NT2/D1 (cell line): Measurements from ENCODE around the gene OR52E4.

Experiments
- DNase-seq: peaks from one replicate; pipeline ENCODE4 v3.0.0-alpha.2; 2011; ENCODE audit warnings: low read depth, low spot score
- H3K27me3 ChIP-seq: 2 replicates; pipeline ENCODE4 v1.6.0; 2011; ENCODE audit warnings: mild to moderate bottlenecking; ENCODE audit not compliant: insufficient read length, insufficient read depth
- H3K36me3 ChIP-seq: 2 replicates; pipeline ENCODE4 v1.6.1; 2011; ENCODE audit warnings: mild to moderate bottlenecking, low read length, mixed read lengths; ENCODE audit not compliant: insufficient read depth, insufficient read length
- H3K4me1 ChIP-seq: 2 replicates; pipeline ENCODE4 v1.5.1; 2011; ENCODE audit not compliant: insufficient read depth, insufficient read length
- H3K4me3 ChIP-seq: 2 replicates; pipeline ENCODE4 v1.5.1; 2011; ENCODE audit warnings: low read depth; ENCODE audit not compliant: insufficient read length
- H3K9ac ChIP-seq: 2 replicates; pipeline ENCODE4 v1.6.0; 2011; ENCODE audit warnings: low read depth; ENCODE audit not compliant: insufficient read length
- H3K9me3 ChIP-seq: 2 replicates; pipeline ENCODE4 v1.5.1; 2011; ENCODE audit warnings: mild to moderate bottlenecking, low read length; ENCODE audit not compliant: insufficient read depth
- SUZ12 ChIP-seq: IDR thresholded peaks from 2 replicates; pipeline ENCODE4 v1.6.1; 2011; ENCODE audit not compliant: insufficient read length, insufficient read depth; ENCODE audit errors: extremely low read depth
- YY1 ChIP-seq: IDR thresholded peaks from 2 replicates; pipeline ENCODE4 v1.6.1; 2011; ENCODE audit not compliant: insufficient read length, insufficient read depth
- ZNF274 ChIP-seq: IDR thresholded peaks from 2 replicates; pipeline ENCODE4 v1.6.1; 2011; ENCODE audit warnings: mild to moderate bottlenecking, low read depth, low read length

The OR52E4 gene

GRCh38 chr11:5851002-5851401, 29.4 kb upstream of the OR52E4 start:
- H3K27me3 ChIP-seq, result no peaks in the 10 kb centered on the region

DNA sequence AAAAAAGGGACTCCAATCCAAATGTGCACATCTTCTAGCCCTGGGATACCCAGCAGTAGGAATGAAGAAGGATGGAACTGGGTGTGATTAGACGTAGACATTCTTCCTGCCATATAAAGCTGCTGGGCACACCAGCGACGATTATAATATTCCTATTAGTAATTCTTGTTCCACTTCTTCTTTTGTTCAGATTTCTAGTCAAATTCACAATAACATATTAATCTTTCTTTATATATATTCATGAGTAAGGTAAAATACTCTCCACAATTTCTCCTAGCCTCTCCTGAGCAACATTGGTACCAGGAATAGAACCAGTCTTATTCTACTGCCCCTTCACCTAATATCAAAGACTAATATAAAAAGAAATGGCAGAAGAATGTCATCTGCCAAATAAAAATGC, 22.8 kb upstream of the OR52E4 start, which contains the start of gene OR52E8:
Gene OR52E8 (minus strand): TSS at position 101 of the 400 bp plus-strand sequence. CDS start 0 bp downstream, at position 101.
- Histone ChIP-seq H3K4me3 (no peak within 1 kb of the TSS), H3K9ac (no peak within 1 kb of the TSS), H3K4me1 (no peaks in the 10 kb centered on the region), H3K27me3 (no peaks in the 10 kb centered on the region), H3K36me3 (no peaks in the 10 kb centered on the region), H3K9me3 (no peaks in the 10 kb centered on the region)
- no peak for DNase-seq
- TF ChIP-seq YY1 (no peak), ZNF274 (no peak), SUZ12 (no peak)

More at GRCh38 chr11:5851002-5851401, 29.4 kb upstream of the OR52E4 start:
- no peak overlapping the region for H3K4me3 ChIP-seq
- no peaks in the 10 kb centered on the region for H3K36me3 ChIP-seq
- TF ChIP-seq SUZ12 (no peak), YY1 (no peak), ZNF274 (no peak)
- no peaks in the 10 kb centered on the region for H3K4me1 ChIP-seq
- no peaks in the 10 kb centered on the region for H3K9me3 ChIP-seq
- DNase-seq, result no peak
- no peak overlapping the region for H3K9ac ChIP-seq

GRCh38 chr11:5865826-5866225, 14.6 kb upstream of the OR52E4 start:
- Histone ChIP-seq H3K4me1 (no peaks in the 10 kb centered on the region), H3K4me3 (no peak overlapping the region), H3K36me3 (no peaks in the 10 kb centered on the region), H3K27me3 (no peaks in the 10 kb centered on the region), H3K9me3 (no peaks in the 10 kb centered on the region), H3K9ac (no peak overlapping the region)
- no peak for TF ChIP-seq SUZ12
- no peak for TF ChIP-seq YY1
- no peak for TF ChIP-seq ZNF274
- DNase-seq, result no peak

GRCh38 chr11:5878564-5878963, 1.9 kb upstream of the OR52E4 start:
- H3K36me3 ChIP-seq, result no peaks in the 10 kb centered on the region
- H3K4me1 ChIP-seq, result no peaks in the 10 kb centered on the region
- DNase-seq, result no peak
- H3K4me3 ChIP-seq, result no peak overlapping the region
- H3K27me3 ChIP-seq, result no peaks in the 10 kb centered on the region
- H3K9ac ChIP-seq, result no peak overlapping the region
- H3K9me3 ChIP-seq, result no peaks in the 10 kb centered on the region
- no peak for TF ChIP-seq SUZ12
- no peak for TF ChIP-seq YY1
- TF ChIP-seq ZNF274, result no peak

DNA sequence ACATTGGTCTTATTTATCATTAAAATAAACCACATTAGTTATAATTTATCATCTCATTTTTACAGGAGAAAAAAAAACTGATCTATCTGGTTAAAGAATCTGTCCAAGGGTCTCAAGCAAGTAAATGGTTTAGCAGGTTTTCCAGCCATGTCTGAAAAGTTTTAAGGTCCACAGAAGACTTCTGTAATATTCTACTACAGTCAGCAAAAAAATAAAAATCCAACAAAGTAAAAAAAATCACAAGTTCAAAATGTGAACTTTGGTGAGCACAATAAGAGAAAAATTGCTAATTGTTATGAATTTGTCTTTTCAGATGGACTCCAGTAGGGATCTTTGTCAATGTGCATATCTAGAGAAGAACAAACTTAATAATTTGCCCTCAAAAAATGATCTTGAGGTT, 1.3 kb downstream of the OR52E4 start:
- H3K4me1 ChIP-seq, result no peaks in the 10 kb centered on the region
- no peaks in the 10 kb centered on the region for H3K36me3 ChIP-seq
- no peak overlapping the region for H3K9ac ChIP-seq
- no peaks in the 10 kb centered on the region for H3K27me3 ChIP-seq
- no peak for DNase-seq
- TF ChIP-seq ZNF274 (no peak), SUZ12 (no peak), YY1 (no peak)
- H3K4me3 ChIP-seq, result no peak overlapping the region
- no peaks in the 10 kb centered on the region for H3K9me3 ChIP-seq

DNA sequence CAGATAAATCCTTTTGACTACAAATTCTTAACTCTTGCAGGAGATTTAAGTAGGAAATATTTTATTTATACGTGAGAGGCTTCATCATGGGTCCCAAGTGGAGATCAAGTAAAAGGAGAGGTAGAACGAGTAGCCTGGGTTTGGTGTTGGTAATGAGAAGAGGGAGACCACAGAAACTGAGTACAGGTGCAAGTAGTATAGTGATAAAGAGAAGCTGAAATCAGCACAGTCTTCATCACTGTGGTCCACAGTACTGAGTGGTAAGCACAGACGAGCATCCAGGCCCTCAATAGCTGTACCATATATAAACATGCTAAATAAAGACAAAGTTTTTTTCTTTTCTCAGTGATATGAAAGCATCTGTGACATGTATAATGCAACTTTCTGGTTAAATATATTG, 6.7 kb downstream of the OR52E4 start:
- no peak for TF ChIP-seq SUZ12
- no peak for TF ChIP-seq ZNF274
- no peak for TF ChIP-seq YY1
- DNase-seq, result no peak
- Histone ChIP-seq H3K4me3 (no peak overlapping the region), H3K27me3 (no peaks in the 10 kb centered on the region), H3K4me1 (no peaks in the 10 kb centered on the region), H3K9ac (no peak overlapping the region), H3K36me3 (no peaks in the 10 kb centered on the region), H3K9me3 (no peaks in the 10 kb centered on the region)

DNA sequence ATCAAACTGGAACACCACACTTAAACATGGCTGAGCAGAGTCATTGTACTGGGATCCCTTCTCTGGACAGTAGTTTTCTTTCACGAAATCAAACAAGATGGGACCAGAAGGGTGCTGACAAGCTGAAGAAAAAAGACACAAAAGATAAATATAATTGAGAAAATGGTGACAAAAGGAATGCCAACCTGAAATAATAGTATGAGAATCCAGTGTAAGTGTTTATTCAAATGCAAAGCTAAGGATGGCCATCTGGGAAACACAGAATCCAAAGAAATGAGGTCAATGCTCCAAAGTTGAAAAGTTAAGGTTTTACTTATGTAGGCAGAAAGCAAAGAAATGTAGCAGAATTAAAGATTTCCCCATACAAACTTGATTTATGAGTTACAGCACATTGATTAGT, 7.2 kb downstream of the OR52E4 start:
- Histone ChIP-seq H3K9me3 (no peaks in the 10 kb centered on the region), H3K9ac (no peak overlapping the region), H3K27me3 (no peaks in the 10 kb centered on the region), H3K36me3 (no peaks in the 10 kb centered on the region), H3K4me1 (no peaks in the 10 kb centered on the region), H3K4me3 (no peak overlapping the region)
- no peak for DNase-seq
- TF ChIP-seq SUZ12, result no peak
- TF ChIP-seq YY1, result no peak
- TF ChIP-seq ZNF274, result no peak

- no peaks in the 10 kb centered on the region for H3K9me3 ChIP-seq
- H3K36me3 ChIP-seq, result no peaks in the 10 kb centered on the region
- no peak overlapping the region for H3K9ac ChIP-seq
- H3K4me3 ChIP-seq, result no peak overlapping the region
- no peaks in the 10 kb centered on the region for H3K27me3 ChIP-seq
- TF ChIP-seq YY1 (no peak), ZNF274 (no peak), SUZ12 (no peak)
- DNase-seq, result no peak
- H3K4me1 ChIP-seq, result no peaks in the 10 kb centered on the region
Measured at GRCh38 chr11:5891216-5891800, 10.9 kb downstream of the OR52E4 start.
